AG09309 (cell line): ENCODE data around the gene NUDCD3.
A peak's percentile ranks its signal among the peaks of the same experiment; 100 is the strongest.

Source experiments
- DNase-seq: peaks from one replicate; pipeline ENCODE4 v3.0.0-alpha.2; 2010; ENCODE audit warnings: low read depth
- H3K4me3 ChIP-seq: 2 replicates; pipeline ENCODE4 v1.5.1; 2011; ENCODE audit warnings: mild to moderate bottlenecking, low read depth, low read length, moderate library complexity; ENCODE audit not compliant: control insufficient read depth
- CTCF ChIP-seq: IDR thresholded peaks from 2 replicates; pipeline ENCODE4 v1.5.1; 2011; ENCODE audit warnings: mild to moderate bottlenecking, low read depth, low read length, inconsistent platforms; ENCODE audit not compliant: insufficient read depth, control insufficient read depth; ENCODE audit errors: missing control alignments

NUDCD3 gene

GRCh38 chr7:44536090-44536489 is 45.6 kb upstream of the NUDCD3 start:
- DNase-seq, result no peak
- no peak overlapping the region for H3K4me3 ChIP-seq
- TF ChIP-seq CTCF, result no peak

GRCh38 chr7:44535348-44536064 is 45.0 kb upstream of the NUDCD3 start:
- TF ChIP-seq CTCF, result no peak
- DNase-seq, result no peak
- H3K4me3 ChIP-seq, result no peak overlapping the region

- DNase-seq, result no peak
- no peak overlapping the region for H3K4me3 ChIP-seq
- peak; percentile 52 for TF ChIP-seq CTCF
These were observed 44.0 kb upstream of the NUDCD3 start for GRCh38 chr7:44534501-44534900.

- no peak for DNase-seq
- no peak overlapping the region for H3K4me3 ChIP-seq
- TF ChIP-seq CTCF, result no peak
These were observed 43.6 kb upstream of the NUDCD3 start for GRCh38 chr7:44534087-44534486.

- DNase-seq, result no peak
- no peak for TF ChIP-seq CTCF
- no peak overlapping the region for H3K4me3 ChIP-seq
These were observed 43.0 kb upstream of the NUDCD3 start for GRCh38 chr7:44533301-44534055.

- H3K4me3 ChIP-seq, result no peak overlapping the region
- TF ChIP-seq CTCF, result no peak
- DNase-seq, result no peak
These were observed 41.2 kb upstream of the NUDCD3 start for GRCh38 chr7:44531421-44532380.
